CD8-positive, alpha-beta memory T cell (primary cell): ENCODE results near the gene PORCN. TPM values are rescaled to one million over a fixed set of nuclear protein-coding genes. Genes with fewer than 3 reads are reported as not detected.

Experiments used
- CTCF ChIA-PET: fragments of 350-600 bp; sonication (Branson Sonifier 250); formaldehyde crosslinking; loops from one replicate; lab custom pipeline; 2021; ENCODE audit warnings: antibody characterized with exemption; lab: Charles Lee
- POLR2A ChIA-PET: fragments of 350-600 bp; sonication (Branson Sonifier 250); formaldehyde crosslinking; loops from one replicate; lab custom pipeline; 2021; ENCODE audit warnings: antibody characterized with exemption; lab: Charles Lee
- DNase-seq, 5 donors: peaks; one replicate each; pipeline versions ENCODE4 v3.0.0 to v3.0.0-alpha.2; 2020 to 2022; ENCODE audit warnings: mixed read lengths in 1 of 5
- H3K27ac ChIP-seq: one replicate; pipeline ENCODE4 v1.7.0; 2013; ENCODE audit warnings: low read depth, mild to moderate bottlenecking, low read length, moderate library complexity
- H3K27me3 ChIP-seq: 2 replicates; pipeline ENCODE4 v1.7.0; 2013; ENCODE audit warnings: low read length, mild to moderate bottlenecking; ENCODE audit not compliant: insufficient read depth, poor library complexity, severe bottlenecking
- H3K36me3 ChIP-seq: 2 replicates; pipeline ENCODE4 v1.7.0; 2013; ENCODE audit warnings: mild to moderate bottlenecking, low read length, moderate library complexity; ENCODE audit not compliant: insufficient read depth
- H3K4me1 ChIP-seq: 2 replicates; pipeline ENCODE4 v1.7.0; 2013; ENCODE audit warnings: mild to moderate bottlenecking, low read length, moderate library complexity; ENCODE audit not compliant: insufficient read depth
- H3K4me3 ChIP-seq: 2 replicates; pipeline ENCODE4 v1.7.0; 2013; ENCODE audit warnings: mild to moderate bottlenecking, low read length
- H3K9me3 ChIP-seq: 2 replicates; pipeline ENCODE4 v1.7.0; 2013; ENCODE audit warnings: mild to moderate bottlenecking, low read length
- H3K27ac Mint-ChIP-seq, 8 donors: one replicate each; pipeline ENCODE4 v1.8.0; 2020 to 2021; ENCODE audit warnings: mixed read lengths in 8 of 8, mild to moderate bottlenecking in 6 of 8, inconsistent platforms in 3 of 8, moderate library complexity in 3 of 8
- H3K27me3 Mint-ChIP-seq, 2 donors: one replicate each; pipeline ENCODE4 v1.8.0; 2020 to 2021; ENCODE audit warnings: mixed read lengths in 2 of 2, mild to moderate bottlenecking in 1 of 2, moderate library complexity in 1 of 2
- H3K36me3 Mint-ChIP-seq, 3 donors: one replicate each; pipeline ENCODE4 v1.8.0; 2020 to 2021; ENCODE audit warnings: mixed read lengths in 3 of 3, inconsistent platforms in 1 of 3, mild to moderate bottlenecking in 1 of 3
- H3K4me1 Mint-ChIP-seq, 3 donors: one replicate each; pipeline ENCODE4 v1.8.0; 2020 to 2021; ENCODE audit warnings: mixed read lengths in 3 of 3, inconsistent platforms in 1 of 3, mild to moderate bottlenecking in 1 of 3
- H3K4me3 Mint-ChIP-seq, 7 donors: one replicate each; pipeline ENCODE4 v1.8.0; 2020 to 2021; ENCODE audit warnings: mixed read lengths in 7 of 7, mild to moderate bottlenecking in 6 of 7, moderate library complexity in 4 of 7, inconsistent platforms in 2 of 7
- H3K9me3 Mint-ChIP-seq, 5 donors: one replicate each; pipeline ENCODE4 v1.8.0; 2020 to 2022; ENCODE audit warnings: mixed read lengths in 5 of 5, mild to moderate bottlenecking in 3 of 5, moderate library complexity in 2 of 5, inconsistent platforms in 1 of 5
- polyA plus RNA-seq: library from polyadenylated mRNA; unstranded; fragments of 300-500 nt; fragmentation: Illumina TruSeq; gene quantifications from one replicate; pipeline ENCODE4 v1.2.3, GENCODE V29; 2021
- total RNA-seq, 2 experiments: library from RNA; stranded (reverse); gene quantifications; one replicate each; pipeline ENCODE4 v1.2.3, GENCODE V29; 2021

Gene PORCN
- total and polyA plus RNA-seq, 3 experiments from 2014 or later: 12.8 to 17.8 (median 13.5) TPM

DNA sequence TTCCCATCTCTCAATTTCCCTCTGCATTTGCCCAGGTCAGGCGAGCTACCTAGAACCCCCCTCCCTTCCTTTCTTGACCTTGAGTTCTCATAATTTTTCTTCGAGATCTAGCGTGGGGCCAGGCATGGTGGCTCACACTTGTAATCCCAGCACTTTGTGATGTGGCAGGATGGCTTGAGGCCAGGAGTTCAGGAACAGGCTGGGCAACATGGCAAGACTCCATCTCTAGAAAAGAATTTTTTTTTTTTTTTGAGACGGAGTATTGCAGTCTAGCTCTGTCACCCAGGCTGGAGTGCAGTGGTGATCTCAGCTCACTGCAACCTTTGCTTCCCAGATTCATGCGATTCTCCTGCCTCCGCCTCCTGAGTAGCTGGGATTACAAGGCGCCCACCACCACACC lies 4.5 kb upstream of the PORCN start:
- no peak for DNase-seq
- H3K36me3 ChIP-seq: no peaks in the 10 kb centered on the region
- no peak overlapping the region for H3K4me3 ChIP-seq
- CTCF ChIA-PET: no interaction called here
- POLR2A ChIA-PET: no interaction called here
- H3K27me3 ChIP-seq: no peaks in the 10 kb centered on the region
- H3K27me3 Mint-ChIP-seq: peaks cover 0 to 12% of the 10 kb centered on the region in 2 donors
- peaks cover 4% of the 10 kb centered on the region for H3K4me1 ChIP-seq
- H3K4me1 Mint-ChIP-seq: peaks cover 3 to 10% (median 6%) of the 10 kb centered on the region in 3 donors
- no peaks in the 10 kb centered on the region for H3K9me3 Mint-ChIP-seq
- H3K36me3 Mint-ChIP-seq: peaks cover 0 to 6% (median 0%) of the 10 kb centered on the region in 3 donors
- no peak overlapping the region for H3K27ac ChIP-seq
- H3K9me3 ChIP-seq: no peaks in the 10 kb centered on the region
- H3K4me3 Mint-ChIP-seq: no peak overlapping the region
- H3K27ac Mint-ChIP-seq: peak overlapping the region in 1 of 8 donors; percentile 38

DNA sequence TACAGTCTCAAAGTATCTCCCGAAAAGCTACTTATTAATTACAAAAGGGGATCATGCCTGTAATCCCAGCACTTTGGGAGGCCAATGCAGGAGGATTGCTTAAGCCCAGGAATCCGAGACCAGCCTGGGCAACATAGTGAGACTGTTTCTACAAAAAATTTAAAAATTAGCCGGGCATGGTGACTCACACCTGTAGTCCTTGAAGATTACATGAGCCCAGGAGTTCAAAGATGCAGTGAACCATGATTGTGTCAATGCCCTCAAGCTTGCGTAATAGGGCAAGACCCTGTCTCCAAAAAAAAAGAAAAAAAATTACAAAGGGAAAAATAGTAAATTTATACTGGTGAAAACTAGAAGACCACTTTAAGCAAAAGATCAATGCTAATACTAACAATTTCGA lies 3.3 kb upstream of the PORCN start:
- POLR2A ChIA-PET: no interaction called here
- CTCF ChIA-PET: no interaction called here
- no peak for DNase-seq
- H3K27ac Mint-ChIP-seq: no peak overlapping the region
- Histone ChIP-seq H3K4me1 (peaks cover 10% of the 10 kb centered on the region), H3K27ac (no peak overlapping the region), H3K36me3 (no peaks in the 10 kb centered on the region), H3K27me3 (no peaks in the 10 kb centered on the region), H3K9me3 (no peaks in the 10 kb centered on the region), H3K4me3 (no peak overlapping the region)
- no peaks in the 10 kb centered on the region for H3K9me3 Mint-ChIP-seq
- H3K4me1 Mint-ChIP-seq: peaks cover 12 to 22% (median 15%) of the 10 kb centered on the region in 3 donors
- H3K4me3 Mint-ChIP-seq: no peak overlapping the region
- peaks cover 0 to 8% (median 0%) of the 10 kb centered on the region in 3 donors for H3K36me3 Mint-ChIP-seq
- peaks cover 0 to 12% of the 10 kb centered on the region in 2 donors for H3K27me3 Mint-ChIP-seq

DNA sequence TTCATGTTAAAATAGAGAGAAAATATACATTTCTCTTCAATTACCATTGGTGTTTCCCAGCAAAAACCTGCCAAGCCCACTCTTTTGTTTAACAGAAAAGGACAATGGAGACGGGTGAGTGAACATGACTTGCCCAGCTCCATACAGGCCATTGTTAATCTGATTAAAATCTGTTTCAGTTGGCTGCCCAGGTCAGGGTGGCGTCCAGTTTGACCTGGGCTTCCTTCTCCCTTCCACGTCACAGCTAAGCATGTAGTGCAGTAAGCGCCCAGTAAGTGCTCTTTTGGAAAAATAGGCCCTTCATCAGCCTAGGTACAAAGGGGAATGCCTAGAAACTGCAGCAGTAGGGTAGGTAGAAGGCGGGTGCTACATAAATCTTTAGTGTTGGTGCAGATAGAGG lies 1.5 kb upstream of the PORCN start:
- Mint-ChIP-seq H3K36me3 (peaks cover 0 to 16% (median 2%) of the 10 kb centered on the region in 3 donors), H3K4me3 (peak overlapping the region in 3 of 7 donors; percentile 30 to 59 (median 52)), H3K4me1 (peaks cover 16 to 36% (median 25%) of the 10 kb centered on the region in 3 donors), H3K27ac (peak overlapping the region in 2 of 8 donors; percentile 30 to 37), H3K27me3 (peaks cover 0 to 4% of the 10 kb centered on the region in 2 donors), H3K9me3 (no peaks in the 10 kb centered on the region)
- Histone ChIP-seq H3K4me3 (no peak overlapping the region), H3K36me3 (no peaks in the 10 kb centered on the region), H3K27ac (no peak overlapping the region), H3K27me3 (no peaks in the 10 kb centered on the region), H3K4me1 (peaks cover 10% of the 10 kb centered on the region), H3K9me3 (no peaks in the 10 kb centered on the region)
- POLR2A ChIA-PET: no interaction called here
- no peak for DNase-seq
- CTCF ChIA-PET: interaction anchor here (3.4 kb wide), 1 partner anchor 32 kb away, joined by 11 read pairs; the partner anchor contains the start of gene TBC1D25

DNA sequence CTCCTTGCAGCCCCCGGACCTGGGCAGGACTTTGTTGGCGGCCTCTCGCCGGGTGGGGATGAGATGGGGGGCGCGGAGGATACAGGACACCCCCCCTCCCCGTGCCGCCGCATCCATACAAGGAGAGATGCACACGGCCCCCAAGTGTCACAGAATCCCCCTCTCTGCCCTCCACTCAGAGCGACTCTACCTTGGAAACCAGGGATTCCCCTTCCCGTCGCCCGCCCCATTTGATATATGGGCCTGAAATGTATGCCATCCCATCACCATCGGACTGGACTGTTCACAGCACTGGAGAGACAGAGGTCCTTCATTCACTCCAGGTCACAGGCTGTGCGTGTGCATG lies 426 bp downstream of the PORCN start:
- Histone ChIP-seq H3K36me3 (no peaks in the 10 kb centered on the region), H3K4me1 (peaks cover 10% of the 10 kb centered on the region), H3K9me3 (no peaks in the 10 kb centered on the region), H3K4me3 (peak overlapping the region; percentile 52), H3K27me3 (no peaks in the 10 kb centered on the region), H3K27ac (peak overlapping the region; percentile 48)
- ChIA-PET CTCF (interaction anchor here (3.4 kb wide), 1 partner anchor 30 kb away, joined by 11 read pairs; the partner anchor contains the start of gene TBC1D25), POLR2A (no interaction called here)
- H3K4me3 Mint-ChIP-seq: peak overlapping the region; percentile 87 to 94 (median 89)
- H3K36me3 Mint-ChIP-seq: peaks cover 0 to 27% (median 2%) of the 10 kb centered on the region in 3 donors
- DNase-seq: peak in 1 of 5 donors; percentile 50
- peaks cover 16 to 44% (median 26%) of the 10 kb centered on the region in 3 donors for H3K4me1 Mint-ChIP-seq
- H3K27ac Mint-ChIP-seq: peak overlapping the region; percentile 82 to 94 (median 90)
- no peaks in the 10 kb centered on the region for H3K27me3 Mint-ChIP-seq
- H3K9me3 Mint-ChIP-seq: no peaks in the 10 kb centered on the region

DNA sequence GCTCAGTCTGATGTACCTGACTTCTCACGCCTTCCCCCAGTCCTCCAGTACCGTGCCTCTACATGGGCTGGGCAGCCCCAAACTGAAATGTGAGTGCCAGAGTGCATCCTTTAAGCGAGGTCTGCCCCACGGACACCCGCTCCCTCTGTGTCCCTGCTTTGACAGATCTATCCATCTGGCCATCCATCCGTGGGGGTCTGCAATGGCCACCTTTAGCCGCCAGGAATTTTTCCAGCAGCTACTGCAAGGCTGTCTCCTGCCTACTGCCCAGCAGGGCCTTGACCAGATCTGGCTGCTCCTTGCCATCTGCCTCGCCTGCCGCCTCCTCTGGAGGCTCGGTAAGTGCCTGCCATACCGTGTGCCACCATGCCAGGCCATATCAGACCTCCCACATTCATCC lies 827 bp downstream of the PORCN start:
- ChIA-PET POLR2A (no interaction called here), CTCF (interaction anchor here (3.4 kb wide), 1 partner anchor 30 kb away, joined by 11 read pairs; the partner anchor contains the start of gene TBC1D25)
- Histone ChIP-seq H3K27me3 (no peaks in the 10 kb centered on the region), H3K4me3 (peak overlapping the region; percentile 52), H3K9me3 (no peaks in the 10 kb centered on the region), H3K36me3 (no peaks in the 10 kb centered on the region), H3K27ac (peak overlapping the region; percentile 48), H3K4me1 (peaks cover 10% of the 10 kb centered on the region)
- no peak for DNase-seq
- H3K36me3 Mint-ChIP-seq: peaks cover 0 to 31% (median 2%) of the 10 kb centered on the region in 3 donors
- peaks cover 16 to 44% (median 26%) of the 10 kb centered on the region in 3 donors for H3K4me1 Mint-ChIP-seq
- H3K4me3 Mint-ChIP-seq: peak overlapping the region; percentile 87 to 94 (median 89)
- H3K9me3 Mint-ChIP-seq: no peaks in the 10 kb centered on the region
- H3K27ac Mint-ChIP-seq: peak overlapping the region in 7 of 8 donors; percentile 82 to 94 (median 88)
- no peaks in the 10 kb centered on the region for H3K27me3 Mint-ChIP-seq

DNA sequence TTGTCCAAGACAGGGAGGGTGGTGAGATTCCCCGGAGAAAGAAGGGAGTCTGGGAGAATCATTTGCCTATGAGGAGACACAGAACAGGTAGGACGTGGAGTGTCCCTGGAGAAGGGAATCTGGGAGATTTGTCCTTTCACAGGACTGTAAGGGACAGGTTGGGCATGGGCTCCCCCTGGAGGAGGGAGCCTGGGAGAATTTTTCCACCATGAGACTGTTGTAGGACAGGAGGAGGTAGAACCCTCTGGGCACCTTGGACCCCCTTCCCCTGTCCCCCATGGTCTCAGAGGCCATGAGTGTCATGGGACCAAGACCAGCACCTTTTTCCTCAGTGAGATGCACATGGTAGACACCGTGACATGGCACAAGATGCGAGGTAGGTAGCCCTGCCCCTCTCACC lies 2.8 kb downstream of the PORCN start:
- Histone ChIP-seq H3K4me1 (peaks cover 10% of the 10 kb centered on the region), H3K27me3 (no peaks in the 10 kb centered on the region), H3K9me3 (no peaks in the 10 kb centered on the region), H3K4me3 (no peak overlapping the region), H3K27ac (no peak overlapping the region), H3K36me3 (no peaks in the 10 kb centered on the region)
- no peak for DNase-seq
- H3K36me3 Mint-ChIP-seq: peaks cover 0 to 48% (median 5%) of the 10 kb centered on the region in 3 donors
- H3K27ac Mint-ChIP-seq: peak overlapping the region in 2 of 8 donors; percentile 38 to 92
- H3K4me1 Mint-ChIP-seq: peaks cover 22 to 49% (median 28%) of the 10 kb centered on the region in 3 donors
- ChIA-PET POLR2A (no interaction called here), CTCF (no interaction called here)
- no peaks in the 10 kb centered on the region for H3K27me3 Mint-ChIP-seq
- H3K9me3 Mint-ChIP-seq: no peaks in the 10 kb centered on the region
- no peak overlapping the region for H3K4me3 Mint-ChIP-seq

DNA sequence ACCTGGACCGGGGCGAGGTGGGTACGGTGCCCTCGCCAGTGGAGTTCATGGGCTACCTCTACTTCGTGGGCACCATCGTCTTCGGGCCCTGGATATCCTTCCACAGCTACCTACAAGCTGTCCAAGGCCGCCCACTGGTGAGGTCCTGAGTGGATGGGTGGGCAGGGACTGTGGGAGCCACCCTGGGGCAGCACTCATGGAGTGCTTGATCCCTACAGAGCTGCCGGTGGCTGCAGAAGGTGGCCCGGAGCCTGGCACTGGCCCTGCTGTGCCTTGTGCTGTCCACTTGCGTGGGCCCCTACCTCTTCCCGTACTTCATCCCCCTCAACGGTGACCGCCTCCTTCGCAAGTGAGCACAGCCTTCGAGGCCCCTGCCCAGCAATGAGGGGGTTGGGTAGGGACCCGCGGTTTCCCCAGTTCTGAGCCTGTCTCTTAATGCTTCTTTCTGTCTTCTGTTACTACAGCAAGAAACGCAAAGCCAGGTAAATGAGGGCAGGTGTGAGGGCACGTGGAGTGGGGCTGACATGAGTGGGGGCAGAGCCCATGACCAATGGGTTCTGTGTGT lies 3.7 kb downstream of the PORCN start:
- Histone ChIP-seq H3K4me3 (no peak overlapping the region), H3K4me1 (peaks cover 10% of the 10 kb centered on the region), H3K9me3 (no peaks in the 10 kb centered on the region), H3K27ac (no peak overlapping the region), H3K36me3 (no peaks in the 10 kb centered on the region), H3K27me3 (no peaks in the 10 kb centered on the region)
- peak overlapping the region in 1 of 8 donors; percentile 42 for H3K27ac Mint-ChIP-seq
- H3K27me3 Mint-ChIP-seq: no peaks in the 10 kb centered on the region
- no peak for DNase-seq
- no peaks in the 10 kb centered on the region for H3K9me3 Mint-ChIP-seq
- peaks cover 19 to 53% (median 31%) of the 10 kb centered on the region in 3 donors for H3K4me1 Mint-ChIP-seq
- peak overlapping the region in 2 of 7 donors; percentile 13 to 24 for H3K4me3 Mint-ChIP-seq
- ChIA-PET POLR2A (no interaction called here), CTCF (interaction anchor here (0.5 kb wide), 1 partner anchor 195 kb away, joined by 3 read pairs; no protein-coding TSS in a partner anchor)
- H3K36me3 Mint-ChIP-seq: peaks cover 0 to 50% (median 5%) of the 10 kb centered on the region in 3 donors

DNA sequence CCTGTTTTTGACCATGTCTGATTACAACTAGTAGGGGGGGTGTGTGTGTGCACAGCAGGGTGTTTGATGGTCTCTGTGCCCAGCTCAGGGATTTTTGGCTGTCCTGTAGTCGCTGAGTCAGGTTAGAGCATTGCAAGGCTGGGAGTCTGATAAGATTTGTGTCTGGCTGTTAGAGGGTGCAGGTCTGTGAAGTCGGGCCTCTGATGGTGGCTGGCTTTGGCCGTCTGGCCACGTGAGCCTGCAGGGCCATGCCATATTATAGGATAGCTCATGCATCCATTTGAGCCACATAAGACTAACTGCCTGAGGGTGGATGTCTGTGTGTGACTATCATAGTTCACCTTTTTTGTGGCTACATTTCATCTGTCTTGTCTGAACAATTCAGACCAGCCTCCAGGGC lies 4.9 kb downstream of the PORCN start:
- Histone ChIP-seq H3K36me3 (no peaks in the 10 kb centered on the region), H3K9me3 (no peaks in the 10 kb centered on the region), H3K4me1 (peaks cover 7% of the 10 kb centered on the region), H3K27me3 (no peaks in the 10 kb centered on the region), H3K27ac (no peak overlapping the region), H3K4me3 (no peak overlapping the region)
- H3K27me3 Mint-ChIP-seq: no peaks in the 10 kb centered on the region
- CTCF ChIA-PET: no interaction called here
- peaks cover 19 to 48% (median 27%) of the 10 kb centered on the region in 3 donors for H3K4me1 Mint-ChIP-seq
- no peak for DNase-seq
- POLR2A ChIA-PET: no interaction called here
- no peaks in the 10 kb centered on the region for H3K9me3 Mint-ChIP-seq
- H3K27ac Mint-ChIP-seq: peak overlapping the region in 2 of 8 donors; percentile 23 to 63
- H3K36me3 Mint-ChIP-seq: peaks cover 0 to 46% (median 5%) of the 10 kb centered on the region in 3 donors
- no peak overlapping the region for H3K4me3 Mint-ChIP-seq
